HG03060 (cell line): ENCODE data around the gene TMEM97.

ENCODE experiments used
- ATAC-seq: cut with Tn5 transposase; IDR thresholded peaks from one replicate; pipeline ENCODE4 v1.9.1; 2021; ENCODE audit warnings: low read depth, moderate number of reproducible peaks; ENCODE audit not compliant: unreplicated experiment

The TMEM97 gene

GRCh38 chr17:28315846-28316705 is 2.9 kb upstream of the TMEM97 start:
- no peak for ATAC-seq

- no peak for ATAC-seq
These were observed 1.7 kb upstream of the TMEM97 start for GRCh38 chr17:28317099-28317965.

- no peak for ATAC-seq
These were observed 838 bp upstream of the TMEM97 start for GRCh38 chr17:28317966-28318758.

GRCh38 chr17:28319598-28319935 is 567 bp downstream of the TMEM97 start:
- no peak for ATAC-seq

- ATAC-seq: no peak
These were observed 1.4 kb downstream of the TMEM97 start for GRCh38 chr17:28320215-28321061.

GRCh38 chr17:28324267-28324745 is 5.3 kb downstream of the TMEM97 start:
- no peak for ATAC-seq

GRCh38 chr17:28324781-28325180 is 5.8 kb downstream of the TMEM97 start:
- ATAC-seq: no peak

- ATAC-seq: no peak
These were observed 6.2 kb downstream of the TMEM97 start for GRCh38 chr17:28325211-28325610.

GRCh38 chr17:28326114-28326513 is 7.1 kb downstream of the TMEM97 start:
- ATAC-seq: no peak

GRCh38 chr17:28327031-28327607 is 8.1 kb downstream of the TMEM97 start:
- no peak for ATAC-seq

GRCh38 chr17:28327709-28328108 is 8.7 kb downstream of the TMEM97 start:
- no peak for ATAC-seq

- ATAC-seq: no peak
These were observed 9.3 kb downstream of the TMEM97 start for GRCh38 chr17:28328325-28328724.

- no peak for ATAC-seq
These were observed 11.7 kb downstream of the TMEM97 start for GRCh38 chr17:28330671-28331070.

GRCh38 chr17:28331891-28332420 is 13.0 kb downstream of the TMEM97 start:
- ATAC-seq: no peak

GRCh38 chr17:28333083-28333746 is 14.2 kb downstream of the TMEM97 start:
- ATAC-seq: no peak

GRCh38 chr17:28334171-28334570 is 15.2 kb downstream of the TMEM97 start:
- ATAC-seq: no peak

- ATAC-seq: no peak
These were observed 15.7 kb downstream of the TMEM97 start for GRCh38 chr17:28334666-28335200.

GRCh38 chr17:28335201-28335958 is 16.4 kb downstream of the TMEM97 start, which contains the start of the genes IFT20 and TNFAIP1:
IFT20 (minus strand) TSS chr17:28335472; CDS start chr17:28331985, 3,487 bp downstream.
TNFAIP1 (plus strand) TSS chr17:28335761; CDS start chr17:28339522, 3,761 bp downstream.
- peak; percentile 94 for ATAC-seq
